ENCODE results near the gene FDX2. TPM values are rescaled to one million over a fixed set of nuclear protein-coding genes. Genes with fewer than 3 reads are reported as not detected.

The FDX2 gene
- total RNA-seq, 1 experiment from 2014 or later: 26.2 TPM

GRCh38 chr19:10363789-10364281 is 48.0 kb upstream of the FDX2 start:
- Mint-ChIP-seq H3K27me3 (ENCODE audit: low read depth) (no peaks in the 10 kb centered on the region), H3K36me3 (peaks cover 25% of the 10 kb centered on the region; the same call in 1 of the 2 replicates), H3K9me3 (no peaks in the 10 kb centered on the region), H3K4me3 (no peak overlapping the region), H3K4me1 (no peaks in the 10 kb centered on the region), H3K27ac (no peak overlapping the region)
- ChIA-PET CTCF (no interaction called here), POLR2A (no interaction called here)
- ATAC-seq (no peak), DNase-seq (ENCODE audit: low spot score) (no peak)
- TF ChIP-seq USF1 (CRISPR knock-in tag; IDR thresholded peaks at IDR 0.05) (no peak), TEAD4 (CRISPR knock-in tag; IDR thresholded peaks at IDR 0.05) (no peak), FOXJ3 (CRISPR knock-in tag; IDR thresholded peaks at IDR 0.05; ENCODE audit: borderline replicate concordance) (no peak), GTF2I (CRISPR knock-in tag; conservative IDR thresholded peaks at IDR 0.05) (no peak), STAT6 (CRISPR knock-in tag; conservative IDR thresholded peaks at IDR 0.05; ENCODE audit: low read depth) (no peak), ZNF281 (CRISPR knock-in tag; IDR thresholded peaks at IDR 0.05) (no peak), CREM (CRISPR knock-in tag; IDR thresholded peaks at IDR 0.05) (no peak), PRDM15 (CRISPR knock-in tag; IDR thresholded peaks at IDR 0.05) (no peak), ZSCAN18 (CRISPR knock-in tag; IDR thresholded peaks at IDR 0.05) (no peak), TEAD1 (CRISPR knock-in tag; IDR thresholded peaks at IDR 0.05) (no peak), JAZF1 (CRISPR knock-in tag; IDR thresholded peaks at IDR 0.05) (no peak), ARID4B (CRISPR knock-in tag; IDR thresholded peaks at IDR 0.05; ENCODE audit: borderline replicate concordance) (no peak)

All from WTC11 (cell line).